GM19438 (cell line): ENCODE data around the gene EFS.

ENCODE experiments used
- ATAC-seq: cut with Tn5 transposase; IDR thresholded peaks from one replicate; pipeline ENCODE4 v1.9.1; 2021; ENCODE audit warnings: low read depth; ENCODE audit not compliant: unreplicated experiment

The EFS gene

DNA sequence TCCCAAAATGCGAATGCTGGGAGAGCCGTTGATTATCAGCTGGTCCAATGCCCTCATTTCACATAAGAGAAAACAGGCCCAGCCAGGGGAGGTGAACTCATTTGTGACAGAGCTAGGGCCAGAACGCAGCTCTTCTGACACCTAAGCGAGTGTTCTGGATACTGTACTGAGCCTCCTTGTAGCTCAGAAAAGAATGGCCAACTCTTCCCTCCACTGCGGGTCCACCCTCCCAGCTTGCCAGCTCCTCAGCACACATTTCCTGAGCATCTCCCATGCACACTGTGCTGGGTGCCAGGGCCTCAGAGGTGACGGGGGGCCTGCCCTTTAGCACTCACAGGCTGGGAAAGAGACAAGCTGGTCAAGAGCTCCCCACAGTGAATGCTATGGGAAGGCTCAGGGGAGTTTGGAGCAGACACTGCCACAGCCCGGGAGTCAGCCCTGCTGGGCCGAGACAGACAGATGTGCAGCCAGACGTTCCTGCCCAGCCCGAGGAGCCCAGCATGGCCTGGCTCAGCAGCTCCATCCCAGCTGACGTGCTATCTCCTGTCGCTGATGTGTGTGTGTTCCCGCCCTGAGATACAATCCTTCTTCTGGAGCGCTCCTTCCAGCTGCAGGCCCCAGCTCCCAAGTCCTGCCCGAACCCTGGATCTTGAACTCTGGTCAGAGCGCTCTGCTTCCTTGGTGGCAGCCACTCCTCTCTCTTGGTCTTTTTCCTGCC is 15.4 kb upstream of the EFS start:
- ATAC-seq = no peak

DNA sequence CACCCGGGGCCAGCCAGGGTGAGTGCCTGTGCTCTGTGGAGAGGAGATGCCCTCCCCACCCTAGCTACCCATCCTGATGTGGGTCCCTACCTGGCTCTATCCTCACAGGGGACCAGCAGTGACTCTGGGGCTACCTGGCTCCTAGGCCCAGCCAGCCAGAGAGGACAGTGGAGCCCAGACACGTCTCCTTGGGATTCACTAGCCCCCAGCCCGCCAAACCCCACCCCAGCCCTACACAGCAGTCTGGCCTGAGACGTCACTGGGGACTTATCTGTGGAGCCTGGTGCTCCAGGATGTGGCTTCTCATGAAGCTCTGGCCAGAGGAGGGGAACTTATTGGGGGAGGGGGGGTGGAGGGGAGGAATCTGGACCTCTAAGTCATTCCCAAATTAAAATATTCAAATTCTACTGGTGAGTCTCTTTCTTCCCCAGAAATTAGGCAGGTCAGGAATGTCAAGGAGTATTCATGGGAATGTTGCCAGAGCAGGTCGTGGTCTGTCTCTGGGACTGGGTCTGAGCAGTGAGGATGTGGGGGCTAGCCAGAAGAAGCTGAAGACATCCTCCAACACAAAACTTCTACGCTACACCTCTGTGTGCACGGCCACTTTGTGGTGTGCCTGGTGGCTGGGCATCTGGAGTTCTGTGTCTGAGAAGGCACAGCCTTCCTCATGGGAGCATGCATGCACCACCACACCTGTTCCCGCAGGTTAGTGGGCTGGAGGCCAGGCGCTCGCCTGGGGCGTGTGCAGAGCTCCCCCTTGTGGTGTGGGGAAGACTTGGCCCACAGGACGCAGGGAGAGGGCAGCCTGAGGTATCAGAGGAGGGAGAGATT is 14.6 kb upstream of the EFS start:
- ATAC-seq = no peak

GRCh38 chr14:23378612-23379220 is 13.7 kb upstream of the EFS start:
- no peak for ATAC-seq

DNA sequence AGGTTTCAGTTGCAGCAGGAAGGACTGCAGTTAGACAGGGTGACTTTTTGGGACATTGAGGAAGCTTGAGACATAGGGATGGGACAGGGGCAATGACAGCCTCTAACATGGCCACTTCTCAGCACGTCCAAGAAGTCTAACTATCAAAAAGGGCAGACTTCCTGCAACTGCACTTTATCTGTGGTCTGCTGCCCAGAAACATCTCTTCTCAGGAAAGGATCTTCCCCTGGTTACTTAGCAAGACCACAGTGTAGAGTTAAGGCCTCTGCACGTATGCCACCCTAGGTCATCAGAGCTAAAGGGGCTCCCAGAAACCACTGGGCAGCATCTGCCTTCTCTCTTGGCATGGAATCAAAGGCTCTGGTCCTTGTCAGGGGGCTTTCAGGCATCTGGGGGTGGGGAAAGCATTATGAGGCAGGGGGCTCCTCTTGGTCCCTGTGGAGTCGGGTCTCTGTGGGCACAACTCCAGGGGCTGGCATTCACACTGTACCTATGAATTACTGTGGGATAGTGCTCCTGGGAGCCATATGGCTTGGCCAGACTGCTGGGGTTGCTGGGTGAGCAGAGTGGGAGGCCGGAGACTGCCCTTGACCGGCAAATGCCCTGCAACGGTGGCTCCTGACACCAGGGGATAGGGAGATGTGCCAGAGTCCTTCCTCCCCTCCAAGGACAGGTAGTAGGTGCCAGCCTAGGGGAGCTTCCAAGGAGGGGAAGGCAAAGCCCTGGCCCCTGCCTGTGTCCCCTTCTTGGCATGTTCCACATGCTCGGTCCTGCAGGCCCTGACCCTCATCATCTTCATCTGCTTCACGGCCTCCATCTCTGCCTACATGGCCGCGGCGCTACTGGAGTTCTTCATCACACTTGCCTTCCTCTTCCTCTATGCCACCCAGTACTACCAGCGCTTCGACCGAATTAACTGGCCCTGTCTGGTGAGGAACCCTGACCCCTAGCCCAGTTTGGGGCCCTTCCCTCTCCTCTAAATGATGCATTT is 12.9 kb upstream of the EFS start:
- ATAC-seq = no peak

- ATAC-seq = no peak
Observed at GRCh38 chr14:23377198-23377550, 12.2 kb upstream of the EFS start.

GRCh38 chr14:23376482-23377197 is 11.7 kb upstream of the EFS start, which contains the start of gene CMTM5:
CMTM5 (plus strand) TSS chr14:23377046; CDS start chr14:23377252, 206 bp downstream.
- ATAC-seq = no peak

DNA sequence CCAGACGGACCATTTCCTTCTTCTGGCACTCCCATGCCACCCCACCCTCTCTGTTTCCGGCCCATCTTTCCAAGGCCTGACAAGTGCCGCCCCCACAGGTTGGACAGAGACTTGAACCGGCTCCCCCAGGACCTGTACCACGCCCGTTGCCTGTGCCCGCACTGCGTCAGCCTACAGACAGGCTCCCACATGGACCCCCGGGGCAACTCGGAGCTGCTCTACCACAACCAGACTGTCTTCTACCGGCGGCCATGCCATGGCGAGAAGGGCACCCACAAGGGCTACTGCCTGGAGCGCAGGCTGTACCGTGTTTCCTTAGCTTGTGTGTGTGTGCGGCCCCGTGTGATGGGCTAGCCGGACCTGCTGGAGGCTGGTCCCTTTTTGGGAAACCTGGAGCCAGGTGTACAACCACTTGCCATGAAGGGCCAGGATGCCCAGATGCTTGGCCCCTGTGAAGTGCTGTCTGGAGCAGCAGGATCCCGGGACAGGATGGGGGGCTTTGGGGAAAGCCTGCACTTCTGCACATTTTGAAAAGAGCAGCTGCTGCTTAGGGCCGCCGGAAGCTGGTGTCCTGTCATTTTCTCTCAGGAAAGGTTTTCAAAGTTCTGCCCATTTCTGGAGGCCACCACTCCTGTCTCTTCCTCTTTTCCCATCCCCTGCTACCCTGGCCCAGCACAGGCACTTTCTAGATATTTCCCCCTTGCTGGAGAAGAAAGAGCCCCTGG is 10.7 kb upstream of the EFS start:
- ATAC-seq = no peak

DNA sequence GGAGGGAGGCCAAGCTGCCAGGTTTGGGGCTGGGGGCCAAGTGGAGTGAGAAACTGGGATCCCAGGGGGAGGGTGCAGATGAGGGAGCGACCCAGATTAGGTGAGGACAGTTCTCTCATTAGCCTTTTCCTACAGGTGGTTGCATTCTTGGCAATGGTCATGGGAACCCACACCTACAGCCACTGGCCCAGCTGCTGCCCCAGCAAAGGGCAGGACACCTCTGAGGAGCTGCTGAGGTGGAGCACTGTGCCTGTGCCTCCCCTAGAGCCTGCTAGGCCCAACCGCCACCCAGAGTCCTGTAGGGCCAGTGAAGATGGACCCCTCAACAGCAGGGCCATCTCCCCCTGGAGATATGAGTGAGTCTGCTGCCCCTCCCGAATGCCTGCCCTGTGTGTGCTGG is 8.1 kb upstream of the EFS start:
- ATAC-seq = no peak

- ATAC-seq = no peak
Observed at GRCh38 chr14:23372509-23372908, 7.5 kb upstream of the EFS start, which contains the start of gene IL25. IL25 (plus strand) TSS chr14:23372809.

DNA sequence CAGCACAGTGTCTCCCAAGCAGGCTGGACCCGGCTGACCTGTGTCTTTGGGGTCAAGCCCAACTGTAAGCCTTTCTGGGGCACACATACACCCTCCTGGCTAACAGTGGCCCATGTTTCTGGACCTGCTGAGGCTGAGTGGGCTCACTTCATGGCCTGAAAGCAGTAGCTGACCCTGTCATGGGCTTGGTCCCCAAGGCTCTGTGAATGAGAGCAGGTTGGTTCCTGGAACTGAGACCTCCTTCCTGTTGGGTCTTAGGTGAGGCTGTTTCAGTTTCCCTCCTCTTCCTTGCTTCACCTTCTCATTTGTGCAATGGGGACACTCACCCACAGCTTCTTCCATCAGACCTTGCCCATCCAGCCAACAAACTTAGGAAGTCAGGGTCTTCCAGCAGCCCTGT is 6.9 kb upstream of the EFS start:
- no peak for ATAC-seq

GRCh38 chr14:23370221-23370620 is 5.2 kb upstream of the EFS start:
- no peak for ATAC-seq

- no peak for ATAC-seq
Observed at GRCh38 chr14:23366426-23366921, 1.5 kb upstream of the EFS start.

DNA sequence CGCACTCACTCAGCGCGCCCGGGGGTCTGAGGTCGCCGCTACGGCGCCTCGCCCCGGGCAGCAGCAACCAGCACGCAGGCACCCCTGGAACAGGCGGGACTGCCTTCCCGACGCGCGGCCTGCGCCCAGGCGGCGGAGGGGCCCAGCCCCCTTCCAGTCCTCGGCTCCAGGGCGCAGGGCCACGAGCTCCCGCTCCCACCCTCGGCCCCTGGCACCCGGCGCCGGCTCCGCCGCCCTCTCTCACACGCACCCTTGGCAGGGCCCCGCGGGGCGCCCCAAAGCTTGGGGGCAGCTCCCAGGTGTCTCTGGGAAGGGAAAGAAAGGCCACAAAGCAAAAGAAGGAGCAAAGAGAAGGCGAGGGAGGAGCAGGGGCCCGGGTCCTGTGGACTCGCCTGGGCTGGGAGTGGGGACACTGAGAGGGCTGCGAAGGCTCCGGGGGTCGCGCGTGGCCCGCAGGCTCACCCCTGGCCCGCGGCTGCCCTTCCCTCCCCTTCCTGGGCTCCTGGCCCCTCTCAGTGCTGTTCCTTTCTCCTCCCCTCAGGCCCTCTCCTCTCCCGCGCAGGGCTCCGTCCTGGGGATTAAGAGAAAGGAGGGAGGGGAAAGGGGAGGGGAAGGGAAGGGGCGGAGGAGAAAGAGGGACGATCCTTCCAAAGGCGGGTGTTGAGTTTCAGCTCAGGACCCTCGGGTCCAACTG is 907 bp upstream of the EFS start:
- no peak for ATAC-seq

- no peak for ATAC-seq
Observed at GRCh38 chr14:23364164-23365035, 572 bp downstream of the EFS start.

DNA sequence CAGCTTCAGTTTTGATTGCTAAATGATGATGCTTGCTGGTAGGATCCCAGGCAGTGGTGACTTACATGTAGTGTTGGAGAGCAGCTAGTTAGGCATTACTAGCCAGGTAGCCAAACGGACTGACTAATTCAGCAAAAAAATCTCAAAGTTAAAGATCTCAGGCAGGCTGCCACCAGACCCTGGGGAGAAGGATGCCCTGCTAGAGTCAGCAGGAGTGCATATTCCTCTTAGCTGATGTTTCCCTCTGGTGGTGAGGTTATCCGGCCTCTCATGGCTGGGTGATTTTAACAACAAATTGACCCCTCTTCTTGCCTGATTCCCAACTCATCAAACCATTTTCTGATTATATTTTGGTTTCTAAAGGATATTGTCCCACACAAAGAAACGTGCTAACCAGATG is 2.8 kb downstream of the EFS start:
- ATAC-seq = no peak

DNA sequence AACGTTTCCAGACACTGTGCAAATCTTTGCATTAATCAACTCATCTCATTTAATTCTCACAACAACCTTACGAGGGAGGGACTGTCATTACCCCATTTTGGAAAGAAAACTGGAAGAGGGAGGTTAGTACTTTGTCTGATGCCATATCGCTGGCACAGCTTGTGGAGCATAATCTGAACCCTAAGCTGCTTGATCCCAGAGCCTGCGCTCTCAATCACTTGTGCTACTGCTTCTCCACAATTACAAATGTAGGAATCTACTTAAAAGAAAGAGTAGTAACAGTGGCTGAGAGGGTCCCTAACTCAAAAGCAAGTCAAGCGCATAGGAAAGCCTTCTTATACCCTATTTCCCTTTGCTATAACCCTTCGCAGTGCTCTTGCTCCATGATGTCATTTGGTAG is 3.2 kb downstream of the EFS start:
- no peak for ATAC-seq

GRCh38 chr14:23361320-23361719 is 3.7 kb downstream of the EFS start:
- no peak for ATAC-seq
